OCI-LY1 (cell line): ENCODE measurements around the gene UGT2A1.

ENCODE experiments used
- CTCF ChIP-seq: fragments of 200-600 bp; sonication (generic), shearing (Covaris generic); IDR thresholded peaks from 2 replicates; pipeline ENCODE4 v1.5.1; 2017; ENCODE audit warnings: mild to moderate bottlenecking, antibody characterized with exemption, low read length, moderate library complexity, mixed read lengths
- EZH2 ChIP-seq: fragments of 200-600 bp; sonication (generic), shearing (Covaris generic); IDR thresholded peaks from 2 replicates; pipeline ENCODE4 v1.8.0; 2017; ENCODE audit warnings: borderline replicate concordance, mixed run types, mild to moderate bottlenecking, antibody characterized with exemption, low read length, moderate library complexity, mixed read lengths

GRCh38 chr4:69650872-69651271 is 2.2 kb downstream of the UGT2A1 start:
- TF ChIP-seq CTCF (no peak), EZH2 (no peak)
